Progenitor cell of endocrine pancreas (in vitro differentiated cells): ENCODE measurements around the gene PES1. TPM values are rescaled to one million over a fixed set of nuclear protein-coding genes. Genes with fewer than 3 reads are reported as not detected.
"Not testable (repeated sequence)": the region's sequence is repeated elsewhere in the genome, so short reads cannot be mapped to it uniquely, and the experiment has no call there.

Experiments
- DNase-seq: peaks from one replicate; pipeline ENCODE4 v3.0.0; 2021; ENCODE audit warnings: low spot score; ENCODE audit not compliant: unreplicated experiment
- H3K27ac Mint-ChIP-seq: 2 replicates; pipeline ENCODE4 v1.8.0; 2021; ENCODE audit warnings: mild to moderate bottlenecking, moderate library complexity, mixed read lengths
- H3K27me3 Mint-ChIP-seq: 2 replicates; pipeline ENCODE4 v1.8.0; 2021; ENCODE audit warnings: mixed read lengths
- H3K36me3 Mint-ChIP-seq: 2 replicates; pipeline ENCODE4 v1.8.0; 2022; ENCODE audit warnings: mixed read lengths; ENCODE audit not compliant: insufficient read depth
- H3K4me1 Mint-ChIP-seq: 2 replicates; pipeline ENCODE4 v1.8.0; 2021; ENCODE audit warnings: low read depth, mixed read lengths
- H3K4me3 Mint-ChIP-seq: 2 replicates; pipeline ENCODE4 v1.8.0; 2021; ENCODE audit warnings: low read depth, mild to moderate bottlenecking, moderate library complexity, mixed read lengths
- H3K9me3 Mint-ChIP-seq: 2 replicates; pipeline ENCODE4 v1.8.0; 2021; ENCODE audit warnings: low read depth, mixed read lengths
- total RNA-seq: library from RNA; stranded (reverse); gene quantifications from 2 replicates; pipeline ENCODE4 v1.2.1, GENCODE V29; 2021
- TF ChIP-seq, protein P1 (sequence below): fragments of 200-600 bp; sonication (generic); IDR thresholded peaks from one replicate; pipeline ENCODE4 v1.5.0; 2021; ENCODE audit warnings: antibody characterized with exemption, mild to moderate bottlenecking; ENCODE audit not compliant: unreplicated experiment

PES1 gene
- total RNA-seq, 1 donor from 2014 or later = 71.6 TPM

DNA sequence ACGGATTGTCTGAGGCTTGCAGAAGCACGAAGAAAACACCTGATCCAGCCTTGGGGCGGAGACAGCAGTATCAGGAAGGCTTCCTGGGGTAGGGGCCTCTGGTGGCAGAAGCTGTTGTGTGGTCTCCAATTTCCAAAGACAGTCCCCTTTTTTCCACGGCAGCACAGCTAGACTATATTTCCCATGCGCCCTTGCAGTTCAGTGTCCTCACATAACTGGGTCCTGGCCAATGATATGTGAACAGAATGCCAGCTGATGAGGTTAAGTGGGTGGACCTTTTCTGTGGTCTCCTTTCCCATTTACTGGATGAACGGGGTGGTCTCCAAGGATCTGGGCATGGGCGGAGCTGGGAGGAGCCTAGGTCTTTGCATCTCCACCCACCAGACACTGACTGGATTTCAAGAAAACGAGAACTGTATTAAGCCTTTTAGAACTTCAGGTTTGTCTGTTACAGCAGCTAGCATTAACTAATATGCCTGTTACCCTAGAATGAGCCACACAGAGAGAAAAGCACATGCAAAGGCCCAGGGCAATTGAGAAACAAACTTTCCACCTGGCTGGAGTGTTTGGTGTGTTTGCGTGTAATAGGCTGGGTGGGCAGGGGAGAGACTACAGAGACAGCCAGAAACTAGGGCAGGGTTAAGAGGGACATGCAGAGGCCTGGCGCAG lies 23.4 kb downstream of the PES1 start:
- Mint-ChIP-seq H3K36me3 (peaks cover 3% of the 10 kb centered on the region), H3K9me3 (no peaks in the 10 kb centered on the region), H3K4me3 (no peak overlapping the region), H3K4me1 (peaks cover 10% of the 10 kb centered on the region), H3K27ac (no peak overlapping the region), H3K27me3 (no peaks in the 10 kb centered on the region)
- no peak for DNase-seq
- TF ChIP-seq, protein P1, sequence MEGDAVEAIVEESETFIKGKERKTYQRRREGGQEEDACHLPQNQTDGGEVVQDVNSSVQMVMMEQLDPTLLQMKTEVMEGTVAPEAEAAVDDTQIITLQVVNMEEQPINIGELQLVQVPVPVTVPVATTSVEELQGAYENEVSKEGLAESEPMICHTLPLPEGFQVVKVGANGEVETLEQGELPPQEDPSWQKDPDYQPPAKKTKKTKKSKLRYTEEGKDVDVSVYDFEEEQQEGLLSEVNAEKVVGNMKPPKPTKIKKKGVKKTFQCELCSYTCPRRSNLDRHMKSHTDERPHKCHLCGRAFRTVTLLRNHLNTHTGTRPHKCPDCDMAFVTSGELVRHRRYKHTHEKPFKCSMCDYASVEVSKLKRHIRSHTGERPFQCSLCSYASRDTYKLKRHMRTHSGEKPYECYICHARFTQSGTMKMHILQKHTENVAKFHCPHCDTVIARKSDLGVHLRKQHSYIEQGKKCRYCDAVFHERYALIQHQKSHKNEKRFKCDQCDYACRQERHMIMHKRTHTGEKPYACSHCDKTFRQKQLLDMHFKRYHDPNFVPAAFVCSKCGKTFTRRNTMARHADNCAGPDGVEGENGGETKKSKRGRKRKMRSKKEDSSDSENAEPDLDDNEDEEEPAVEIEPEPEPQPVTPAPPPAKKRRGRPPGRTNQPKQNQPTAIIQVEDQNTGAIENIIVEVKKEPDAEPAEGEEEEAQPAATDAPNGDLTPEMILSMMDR = no peak

DNA sequence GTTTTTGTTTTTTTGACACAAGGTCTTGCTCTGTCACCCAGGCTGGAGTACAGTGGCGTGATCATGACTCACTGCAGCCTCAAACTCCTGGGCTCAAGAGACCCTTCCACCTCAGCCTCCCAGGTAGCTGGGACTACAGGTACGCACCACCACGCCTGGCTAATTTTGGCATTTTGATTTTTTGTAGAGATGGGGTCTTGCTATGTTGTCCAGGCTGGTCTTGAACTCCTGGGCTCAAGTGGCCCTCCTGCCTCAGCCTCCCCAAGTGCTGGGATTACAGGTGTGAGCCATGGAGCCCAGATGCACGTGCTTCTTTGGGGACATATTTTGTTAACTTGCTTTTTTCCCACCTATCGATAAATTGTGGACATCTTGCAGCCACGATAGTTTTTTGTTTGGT lies 24.4 kb downstream of the PES1 start:
- not testable (repeated sequence) for H3K36me3 Mint-ChIP-seq

GRCh38 chr22:30566125-30566524 lies 25.6 kb downstream of the PES1 start:
- Mint-ChIP-seq H3K27me3 (no peaks in the 10 kb centered on the region), H3K36me3 (peaks cover 5% of the 10 kb centered on the region), H3K4me1 (peaks cover 2% of the 10 kb centered on the region), H3K9me3 (no peaks in the 10 kb centered on the region), H3K4me3 (no peak overlapping the region), H3K27ac (no peak overlapping the region)
- TF ChIP-seq, protein P1 = no peak
- DNase-seq = no peak

More for the DNA sequence above, 24.4 kb downstream of the PES1 start:
- not testable (repeated sequence) for DNase-seq, H3K4me3 Mint-ChIP-seq, H3K27ac Mint-ChIP-seq, H3K9me3 Mint-ChIP-seq, H3K4me1 Mint-ChIP-seq, H3K27me3 Mint-ChIP-seq

GRCh38 chr22:30565341-30565740 lies 26.4 kb downstream of the PES1 start:
- Mint-ChIP-seq H3K27ac (no peak overlapping the region), H3K9me3 (no peaks in the 10 kb centered on the region), H3K4me3 (no peak overlapping the region), H3K27me3 (no peaks in the 10 kb centered on the region), H3K36me3 (peaks cover 5% of the 10 kb centered on the region), H3K4me1 (peaks cover 4% of the 10 kb centered on the region)
- DNase-seq = no peak
- TF ChIP-seq, protein P1 = no peak

GRCh38 chr22:30564761-30565119 lies 27.0 kb downstream of the PES1 start:
- TF ChIP-seq, protein P1 = no peak
- peaks cover 10% of the 10 kb centered on the region for H3K4me1 Mint-ChIP-seq
- no peak overlapping the region for H3K27ac Mint-ChIP-seq
- peaks cover 5% of the 10 kb centered on the region for H3K36me3 Mint-ChIP-seq
- H3K27me3 Mint-ChIP-seq = no peaks in the 10 kb centered on the region
- H3K9me3 Mint-ChIP-seq = no peaks in the 10 kb centered on the region
- DNase-seq = no peak
- H3K4me3 Mint-ChIP-seq = no peak overlapping the region

DNA sequence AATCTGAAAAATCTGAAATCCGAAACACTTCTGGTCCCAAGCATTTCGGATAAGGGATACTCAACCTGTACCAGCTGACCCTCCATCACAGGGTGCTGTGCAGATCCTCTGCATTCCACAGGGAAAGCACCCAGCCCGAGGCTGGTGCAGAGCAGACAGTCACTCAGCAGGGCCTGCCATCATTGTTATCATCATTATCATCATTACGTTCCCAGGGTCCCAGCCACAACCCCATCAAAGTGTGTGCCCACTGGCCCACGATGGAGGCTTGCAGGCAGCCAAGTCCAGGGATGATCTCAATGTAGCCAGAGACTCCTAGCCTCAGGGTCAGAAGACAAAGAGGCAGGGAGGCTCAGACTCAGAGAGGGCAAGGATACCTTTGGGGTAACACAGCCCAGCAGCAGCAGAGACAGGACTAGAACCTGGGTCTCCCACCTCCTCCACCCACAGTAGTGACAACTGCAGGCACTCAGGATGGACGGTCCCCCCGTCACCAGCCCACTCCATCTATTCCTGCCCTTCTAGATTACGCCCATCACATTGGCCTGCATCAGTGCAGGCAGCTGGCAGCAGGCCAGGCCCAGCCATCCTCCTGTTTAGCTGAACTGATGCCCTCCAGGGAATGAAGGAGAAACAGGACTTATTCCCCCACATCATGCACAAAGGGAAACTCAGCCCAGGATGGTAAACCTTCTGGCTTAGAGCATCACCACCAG lies 27.5 kb downstream of the PES1 start:
- H3K36me3 Mint-ChIP-seq = peaks cover 2% of the 10 kb centered on the region
- no peak for DNase-seq
- TF ChIP-seq, protein P1 = no peak
- H3K9me3 Mint-ChIP-seq = no peaks in the 10 kb centered on the region
- no peak overlapping the region for H3K4me3 Mint-ChIP-seq
- H3K27ac Mint-ChIP-seq = no peak overlapping the region
- peaks cover 13% of the 10 kb centered on the region for H3K4me1 Mint-ChIP-seq
- no peaks in the 10 kb centered on the region for H3K27me3 Mint-ChIP-seq
